Astrocyte (in vitro differentiated cells and primary cell): Measurements from ENCODE around the gene ZNF346. TPM values are rescaled to one million over a fixed set of nuclear protein-coding genes. Genes with fewer than 3 reads are reported as not detected.

Experiments used
- DNase-seq: peaks from one replicate; pipeline ENCODE4 v3.0.0-alpha.2; 2010; ENCODE audit warnings: low read depth
- FAIRE-seq: peaks from 2 replicates; lab custom pipeline; 2011; peaks lifted over from hg19 to GRCh38; lab: Jason Lieb, UNC
- H2AFZ ChIP-seq: 2 replicates; pipeline ENCODE4 v1.6.0; 2012; ENCODE audit warnings: low read depth, low read length, inconsistent platforms
- H3K27ac ChIP-seq: 2 replicates; pipeline ENCODE4 v1.5.1; 2011; ENCODE audit warnings: low read depth, low read length, inconsistent platforms
- H3K27me3 ChIP-seq: 2 replicates; pipeline ENCODE4 v1.6.0; 2011; ENCODE audit warnings: low read length, inconsistent platforms; ENCODE audit not compliant: insufficient read depth
- H3K36me3 ChIP-seq: 2 replicates; pipeline ENCODE4 v1.5.1; 2011; ENCODE audit warnings: low read length, inconsistent platforms; ENCODE audit not compliant: insufficient read depth
- H3K4me1 ChIP-seq: 2 replicates; pipeline ENCODE4 v1.5.1; 2011; ENCODE audit warnings: low read length, inconsistent platforms; ENCODE audit not compliant: insufficient read depth
- H3K4me2 ChIP-seq: 2 replicates; pipeline ENCODE4 v1.6.0; 2012; ENCODE audit warnings: low read length, inconsistent platforms
- H3K4me3 ChIP-seq: 2 replicates; pipeline ENCODE4 v1.5.1; 2011; ENCODE audit warnings: low read depth, mild to moderate bottlenecking, low read length, inconsistent platforms; ENCODE audit not compliant: insufficient read depth
- H3K79me2 ChIP-seq: 2 replicates; pipeline ENCODE4 v1.6.0; 2012; ENCODE audit warnings: mild to moderate bottlenecking, low read length, inconsistent platforms; ENCODE audit not compliant: insufficient read depth
- H3K9ac ChIP-seq: 2 replicates; pipeline ENCODE4 v1.6.0; 2012; ENCODE audit warnings: mild to moderate bottlenecking, low read length, inconsistent platforms
- H3K9me3 ChIP-seq: 2 replicates; pipeline ENCODE4 v1.5.1; 2012; ENCODE audit warnings: low read depth, mild to moderate bottlenecking, low read length, inconsistent platforms; ENCODE audit not compliant: insufficient read depth
- H4K20me1 ChIP-seq: 2 replicates; pipeline ENCODE4 v1.6.0; 2012; ENCODE audit warnings: low read length, inconsistent platforms; ENCODE audit not compliant: insufficient read depth
- H3K27ac Mint-ChIP-seq: one replicate; pipeline ENCODE4 v1.8.0; 2021; ENCODE audit warnings: mild to moderate bottlenecking, mixed read lengths; ENCODE audit not compliant: unreplicated experiment
- H3K27me3 Mint-ChIP-seq: one replicate; pipeline ENCODE4 v1.8.0; 2021; ENCODE audit warnings: low read depth, mixed read lengths; ENCODE audit not compliant: unreplicated experiment
- H3K36me3 Mint-ChIP-seq: one replicate; pipeline ENCODE4 v1.8.0; 2021; ENCODE audit warnings: low read depth, mixed read lengths; ENCODE audit not compliant: unreplicated experiment
- H3K4me1 Mint-ChIP-seq: one replicate; pipeline ENCODE4 v1.8.0; 2021; ENCODE audit warnings: low read depth, mixed read lengths; ENCODE audit not compliant: unreplicated experiment
- H3K4me3 Mint-ChIP-seq: one replicate; pipeline ENCODE4 v1.8.0; 2021; ENCODE audit warnings: mild to moderate bottlenecking, moderate library complexity, mixed read lengths; ENCODE audit not compliant: unreplicated experiment
- H3K9me3 Mint-ChIP-seq: one replicate; pipeline ENCODE4 v1.8.0; 2021; ENCODE audit warnings: mild to moderate bottlenecking, mixed read lengths; ENCODE audit not compliant: unreplicated experiment
- EZH2 ChIP-seq: IDR thresholded peaks from 2 replicates; pipeline ENCODE4 v1.6.1; 2012; ENCODE audit warnings: mild to moderate bottlenecking, low read length, inconsistent platforms; ENCODE audit not compliant: insufficient read depth
- total RNA-seq: library from RNA; stranded (reverse); gene quantifications from 2 replicates; pipeline ENCODE4 v1.2.1, GENCODE V29; 2021
- TF ChIP-seq, protein P1 (sequence below): IDR thresholded peaks from 2 replicates; pipeline ENCODE4 v1.5.1; 2011; ENCODE audit warnings: low read depth, mild to moderate bottlenecking, inconsistent platforms, low read length, moderate library complexity; ENCODE audit not compliant: insufficient read depth

Gene ZNF346
- total RNA-seq, 1 donor from 2014 or later: 13.8 TPM

DNA sequence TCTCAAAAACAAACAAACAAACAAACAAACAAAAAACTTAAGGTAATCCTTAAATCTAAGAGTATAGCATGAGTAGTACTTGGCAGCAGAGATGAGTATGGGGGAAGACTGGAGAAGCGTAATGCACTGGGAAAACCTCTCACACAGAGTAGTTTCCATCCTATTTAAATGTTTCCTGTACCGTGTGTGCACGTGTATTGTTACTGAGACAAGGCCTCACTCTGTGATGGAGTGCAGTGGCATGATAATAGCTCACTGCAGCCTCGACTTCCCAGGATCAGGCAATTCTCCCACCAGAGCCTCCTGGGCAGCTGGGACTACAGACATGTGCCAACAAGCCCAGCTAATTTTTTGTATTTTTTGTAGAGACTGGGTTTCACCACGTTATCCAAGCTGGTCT lies 18.8 kb upstream of the ZNF346 start:
- no peak overlapping the region for H3K4me3 ChIP-seq
- no peak overlapping the region for H2AFZ ChIP-seq
- Mint-ChIP-seq H3K27ac (no peak overlapping the region), H3K4me3 (peak overlapping the region; percentile 67), H3K9me3 (peaks cover 2% of the 10 kb centered on the region), H3K36me3 (no peaks in the 10 kb centered on the region), H3K27me3 (no peaks in the 10 kb centered on the region), H3K4me1 (peaks cover 9% of the 10 kb centered on the region)
- no peaks in the 10 kb centered on the region for H3K27me3 ChIP-seq
- no peak overlapping the region for H3K27ac ChIP-seq
- H3K4me1 ChIP-seq: peaks cover 7% of the 10 kb centered on the region
- TF ChIP-seq EZH2: no peak
- TF ChIP-seq, protein P1, sequence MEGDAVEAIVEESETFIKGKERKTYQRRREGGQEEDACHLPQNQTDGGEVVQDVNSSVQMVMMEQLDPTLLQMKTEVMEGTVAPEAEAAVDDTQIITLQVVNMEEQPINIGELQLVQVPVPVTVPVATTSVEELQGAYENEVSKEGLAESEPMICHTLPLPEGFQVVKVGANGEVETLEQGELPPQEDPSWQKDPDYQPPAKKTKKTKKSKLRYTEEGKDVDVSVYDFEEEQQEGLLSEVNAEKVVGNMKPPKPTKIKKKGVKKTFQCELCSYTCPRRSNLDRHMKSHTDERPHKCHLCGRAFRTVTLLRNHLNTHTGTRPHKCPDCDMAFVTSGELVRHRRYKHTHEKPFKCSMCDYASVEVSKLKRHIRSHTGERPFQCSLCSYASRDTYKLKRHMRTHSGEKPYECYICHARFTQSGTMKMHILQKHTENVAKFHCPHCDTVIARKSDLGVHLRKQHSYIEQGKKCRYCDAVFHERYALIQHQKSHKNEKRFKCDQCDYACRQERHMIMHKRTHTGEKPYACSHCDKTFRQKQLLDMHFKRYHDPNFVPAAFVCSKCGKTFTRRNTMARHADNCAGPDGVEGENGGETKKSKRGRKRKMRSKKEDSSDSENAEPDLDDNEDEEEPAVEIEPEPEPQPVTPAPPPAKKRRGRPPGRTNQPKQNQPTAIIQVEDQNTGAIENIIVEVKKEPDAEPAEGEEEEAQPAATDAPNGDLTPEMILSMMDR: no peak
- no peaks in the 10 kb centered on the region for H3K36me3 ChIP-seq
- peak overlapping the region; percentile 9 for H3K4me2 ChIP-seq
- no peaks in the 10 kb centered on the region for H3K9me3 ChIP-seq
- FAIRE-seq (no peak), DNase-seq (no peak)
- H4K20me1 ChIP-seq: peaks cover 64% of the 10 kb centered on the region
- peaks cover 78% of the 10 kb centered on the region for H3K79me2 ChIP-seq
- no peak overlapping the region for H3K9ac ChIP-seq

- Histone ChIP-seq H3K4me3 (peak overlapping the region; percentile 77), H3K27me3 (no peaks in the 10 kb centered on the region), H3K36me3 (no peaks in the 10 kb centered on the region), H3K9ac (no peak overlapping the region), H4K20me1 (peaks cover 51% of the 10 kb centered on the region), H3K27ac (no peak overlapping the region), H3K4me2 (peak overlapping the region; percentile 83), H3K9me3 (no peaks in the 10 kb centered on the region), H2AFZ (no peak overlapping the region), H3K79me2 (peaks cover 65% of the 10 kb centered on the region), H3K4me1 (peaks cover 7% of the 10 kb centered on the region)
- TF ChIP-seq, protein P1: no peak
- no peak for TF ChIP-seq EZH2
- Mint-ChIP-seq H3K36me3 (no peaks in the 10 kb centered on the region), H3K4me1 (peaks cover 9% of the 10 kb centered on the region), H3K27ac (no peak overlapping the region), H3K9me3 (peaks cover 2% of the 10 kb centered on the region), H3K4me3 (peak overlapping the region; percentile 83), H3K27me3 (no peaks in the 10 kb centered on the region)
- no peak for FAIRE-seq
- DNase-seq: no peak
Observed at GRCh38 chr5:177004961-177005360, 17.5 kb upstream of the ZNF346 start.

DNA sequence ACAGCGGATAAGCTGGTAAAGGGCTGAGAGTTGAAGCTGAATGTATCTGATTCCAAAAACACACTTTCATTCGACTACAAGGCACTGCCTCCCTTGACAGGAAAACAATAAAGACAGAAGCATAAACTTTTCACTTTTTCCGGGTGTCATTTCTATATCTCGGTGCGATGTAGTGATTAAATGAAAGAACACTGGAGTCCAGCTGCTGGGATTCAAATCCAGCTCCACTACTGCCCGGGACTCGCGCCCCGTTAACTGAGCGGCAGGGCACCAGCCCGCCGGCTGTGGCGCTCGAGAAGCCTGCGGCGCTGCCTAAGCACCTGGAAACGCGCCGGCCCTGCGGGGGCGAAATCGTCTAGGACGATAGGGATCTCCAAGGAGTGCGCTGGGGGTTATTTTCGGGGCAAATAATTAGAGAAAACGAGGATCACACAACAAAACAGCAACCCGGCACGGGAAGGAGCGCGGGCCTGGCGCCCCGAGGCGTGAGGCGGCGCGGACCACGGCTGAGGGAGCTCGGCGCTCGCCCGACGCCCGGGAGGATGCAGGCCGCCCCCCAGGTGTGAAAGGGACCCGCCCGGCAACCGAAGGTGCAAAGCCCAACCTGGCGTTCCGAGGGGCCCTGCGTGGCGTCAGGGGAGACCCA lies 16.8 kb upstream of the ZNF346 start:
- Histone ChIP-seq H3K27ac (peak overlapping the region; percentile 88), H3K9ac (peak overlapping the region; percentile 95), H3K4me2 (peak overlapping the region; percentile 83), H3K9me3 (no peaks in the 10 kb centered on the region), H3K4me1 (peaks cover 7% of the 10 kb centered on the region), H3K4me3 (peak overlapping the region; percentile 77), H3K27me3 (no peaks in the 10 kb centered on the region), H3K36me3 (no peaks in the 10 kb centered on the region), H3K79me2 (peaks cover 57% of the 10 kb centered on the region), H2AFZ (peak overlapping the region; percentile 81), H4K20me1 (peaks cover 44% of the 10 kb centered on the region)
- FAIRE-seq: no peak
- peaks cover 2% of the 10 kb centered on the region for H3K9me3 Mint-ChIP-seq
- H3K27ac Mint-ChIP-seq: peak overlapping the region; percentile 49
- H3K4me1 Mint-ChIP-seq: peaks cover 9% of the 10 kb centered on the region
- H3K27me3 Mint-ChIP-seq: no peaks in the 10 kb centered on the region
- TF ChIP-seq EZH2: no peak
- TF ChIP-seq, protein P1: peak; percentile 37
- peak; percentile 51 for DNase-seq
- no peaks in the 10 kb centered on the region for H3K36me3 Mint-ChIP-seq
- H3K4me3 Mint-ChIP-seq: peak overlapping the region; percentile 83
